Stimulated activated CD4-positive, alpha-beta T cell treated with anti-CD3 and anti-CD28 coated beads, Interleukin-12 subunit alpha, Interleukin-12 subunit beta, amount 100 ng/mL, for 4 hours (primary cell): ENCODE measurements around the gene CAPZA3.
"Not testable (repeated sequence)": the region's sequence is repeated elsewhere in the genome, so short reads cannot be mapped to it uniquely, and the experiment has no call there.

Experiments used
- DNase-seq: peaks from one replicate; pipeline ENCODE4 v3.0.0-alpha.2; 2020

The CAPZA3 gene

DNA sequence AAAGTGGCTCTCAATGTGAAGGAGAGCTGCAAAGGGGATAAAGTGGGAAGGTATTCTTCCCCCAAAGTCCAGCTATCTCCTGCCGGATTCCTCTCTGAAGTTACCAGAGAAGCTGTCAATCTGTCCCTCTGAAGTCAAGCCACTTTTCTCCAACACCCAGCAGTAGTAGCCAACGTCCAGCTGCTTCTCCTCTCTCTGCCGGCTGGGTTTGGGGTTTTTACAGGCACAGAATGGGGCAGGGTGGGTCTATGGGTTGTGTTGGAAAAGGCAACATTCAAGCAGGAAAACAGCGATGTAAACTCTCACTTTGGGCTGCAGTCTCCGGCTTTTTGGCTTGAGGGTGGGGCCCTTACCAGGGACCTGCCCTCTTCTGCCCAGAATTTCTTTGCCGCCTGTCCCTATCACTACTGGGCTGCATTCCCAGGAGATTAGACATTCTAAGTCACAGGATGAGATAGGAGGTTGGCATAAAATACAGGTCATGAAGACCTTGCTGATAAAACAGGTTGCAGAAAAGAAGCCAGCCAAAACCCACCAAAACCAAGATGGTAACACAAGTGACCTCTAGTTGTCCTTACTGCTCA, 16.3 kb downstream of the CAPZA3 start:
- DNase-seq, result no peak

DNA sequence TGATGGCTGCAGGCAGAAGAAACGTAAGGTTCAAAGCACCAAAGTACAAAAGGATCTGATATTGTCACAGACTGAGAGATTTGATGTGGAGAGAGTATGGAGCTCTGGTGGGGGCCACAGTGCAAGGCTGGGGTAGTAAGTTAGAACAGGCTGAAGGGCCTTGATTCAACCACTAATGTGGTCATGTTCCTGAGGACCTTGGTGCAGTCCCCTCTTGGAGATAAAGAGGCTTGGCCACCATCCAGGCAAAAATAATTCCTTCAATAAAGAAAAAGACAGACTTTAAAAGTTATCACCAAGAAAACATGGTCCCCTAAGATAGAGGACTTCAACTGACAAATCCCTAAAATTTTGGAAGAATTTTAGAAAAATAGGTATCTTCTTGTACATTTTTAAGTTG, 17.4 kb downstream of the CAPZA3 start:
- DNase-seq, result no peak

DNA sequence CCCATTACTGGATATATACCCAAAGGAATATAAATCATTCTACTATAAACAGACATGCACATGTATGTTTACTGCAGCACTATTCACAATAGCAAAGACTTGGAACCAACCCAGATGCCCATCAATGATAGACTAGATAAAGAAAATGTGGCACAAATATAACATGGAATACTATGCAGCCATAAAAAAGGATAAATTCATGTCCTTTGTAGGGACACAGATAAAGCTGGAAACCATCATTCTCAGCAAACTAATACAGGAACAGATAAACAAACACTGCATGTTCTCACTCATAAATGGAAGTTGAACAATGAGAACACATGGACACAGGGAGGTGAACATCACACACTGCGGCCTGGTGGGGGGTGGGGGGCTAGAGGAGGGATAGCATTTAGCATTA, 28.6 kb downstream of the CAPZA3 start:
- DNase-seq, result not testable (repeated sequence)

DNA sequence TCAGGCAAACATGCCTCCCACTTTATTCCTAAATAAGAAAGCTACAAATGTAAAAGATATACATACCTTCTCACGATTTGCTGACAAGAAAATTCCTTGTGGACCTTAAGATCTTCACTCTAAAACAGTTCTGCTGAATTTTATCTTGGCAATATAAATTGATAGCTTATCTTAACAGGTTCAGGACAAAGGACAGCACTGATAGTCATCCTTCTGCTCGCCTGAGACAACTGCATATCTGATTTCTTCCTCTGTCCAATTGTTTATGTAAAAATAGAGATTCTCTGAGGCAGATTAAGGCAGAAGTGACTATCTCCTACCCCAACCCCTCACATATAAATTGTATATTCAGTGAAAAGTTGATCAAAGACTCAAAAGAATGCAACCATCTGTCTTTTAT, 44.9 kb downstream of the CAPZA3 start:
- DNase-seq, result no peak

DNA sequence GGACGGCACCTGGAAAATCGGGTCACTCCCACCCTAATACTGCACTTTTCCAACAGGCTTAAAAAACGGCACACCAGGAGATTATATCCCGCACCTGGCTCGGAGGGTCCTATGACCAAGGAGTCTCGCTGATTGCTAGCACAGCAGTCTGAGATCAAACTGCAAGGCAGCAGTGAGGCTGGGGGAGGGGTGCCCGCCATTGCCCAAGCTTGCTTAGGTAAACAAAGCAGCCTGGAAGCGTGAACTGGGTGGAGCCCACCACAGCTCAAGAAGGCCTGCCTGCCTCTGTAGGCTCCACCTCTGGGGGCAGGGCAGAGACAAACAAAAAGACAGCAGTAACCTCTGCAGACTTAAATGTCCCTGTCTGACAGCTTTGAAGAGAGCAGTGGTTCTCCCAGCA, 47.5 kb downstream of the CAPZA3 start:
- not testable (repeated sequence) for DNase-seq
